ENCODE measurements around the gene ASRGL1. TPM values are rescaled to one million over a fixed set of nuclear protein-coding genes. Genes with fewer than 3 reads are reported as not detected.

Gene ASRGL1
- total RNA-seq, 4 donors from 2014 or later, result 10.1 to 16.3 (median 13.5) TPM

GRCh38 chr11:62404901-62405300 lies 67.7 kb downstream of the ASRGL1 start:
- Histone ChIP-seq H3K9me3 (no peaks in the 10 kb centered on the region), H3K4me1 (peaks cover 2 to 38% (median 28%) of the 10 kb centered on the region in 3 donors), H3K36me3 (no peaks in the 10 kb centered on the region), H3K27me3 (no peaks in the 10 kb centered on the region), H3K27ac (no peak overlapping the region), H3K4me3 (no peak overlapping the region)
- ATAC-seq, result no peak
- WGBS, 2 donors (ENCODE audit: low coverage in 1 of 2), result 83% methylated on average over 4 of the region's 5 CpGs; no CpG with 5 or more reads in 1 of the 2 donors
- TF ChIP-seq POLR2A (IDR thresholded peaks at IDR 0.05) (no peak), EP300 (IDR thresholded peaks at IDR 0.05) (no peak), CTCF (IDR thresholded peaks at IDR 0.05) (no peak), POLR2AphosphoS5 (IDR thresholded peaks at IDR 0.05) (no peak)

GRCh38 chr11:62406034-62406433 lies 68.8 kb downstream of the ASRGL1 start:
- TF ChIP-seq POLR2AphosphoS5 (IDR thresholded peaks at IDR 0.05), result no peak
- no peak for TF ChIP-seq POLR2A (IDR thresholded peaks at IDR 0.05)
- TF ChIP-seq EP300 (IDR thresholded peaks at IDR 0.05), result no peak
- no peak for TF ChIP-seq CTCF (IDR thresholded peaks at IDR 0.05)
- no peak overlapping the region for H3K4me3 ChIP-seq
- WGBS, 2 donors (ENCODE audit: low coverage in 1 of 2), result 49 to 50% methylated on average over 1 to 4 of the region's 4 CpGs
- no peak for ATAC-seq
- no peaks in the 10 kb centered on the region for H3K9me3 ChIP-seq
- no peaks in the 10 kb centered on the region for H3K36me3 ChIP-seq
- no peaks in the 10 kb centered on the region for H3K27me3 ChIP-seq
- H3K4me1 ChIP-seq, result peaks cover 0 to 27% (median 18%) of the 10 kb centered on the region in 3 donors
- no peak overlapping the region for H3K27ac ChIP-seq

GRCh38 chr11:62409831-62410230 lies 72.6 kb downstream of the ASRGL1 start:
- H3K36me3 ChIP-seq, result no peaks in the 10 kb centered on the region
- ATAC-seq, result no peak

GRCh38 chr11:62410972-62411371 lies 73.7 kb downstream of the ASRGL1 start:
- Histone ChIP-seq H3K9me3 (no peaks in the 10 kb centered on the region), H3K27ac (no peak overlapping the region), H3K4me3 (no peak overlapping the region), H3K36me3 (no peaks in the 10 kb centered on the region), H3K4me1 (peaks cover 0 to 7% (median 0%) of the 10 kb centered on the region in 3 donors), H3K27me3 (no peaks in the 10 kb centered on the region)
- no peak for TF ChIP-seq POLR2A (IDR thresholded peaks at IDR 0.05)
- no peak for TF ChIP-seq CTCF (IDR thresholded peaks at IDR 0.05)
- TF ChIP-seq POLR2AphosphoS5 (IDR thresholded peaks at IDR 0.05), result no peak
- TF ChIP-seq EP300 (IDR thresholded peaks at IDR 0.05), result no peak
- WGBS, 2 donors (ENCODE audit: low coverage in 1 of 2), result 71 to 92% methylated on average over 2 to 4 of the region's 8 CpGs
- ATAC-seq, result no peak

More at GRCh38 chr11:62409831-62410230, 72.6 kb downstream of the ASRGL1 start:
- WGBS, 2 donors (ENCODE audit: low coverage in 1 of 2), result 91 to 93% methylated on average over 7 to 8 of the region's 8 CpGs
- Histone ChIP-seq H3K4me1 (peaks cover 0 to 7% (median 0%) of the 10 kb centered on the region in 3 donors), H3K9me3 (no peaks in the 10 kb centered on the region), H3K4me3 (no peak overlapping the region), H3K27me3 (no peaks in the 10 kb centered on the region), H3K27ac (no peak overlapping the region)
- no peak for TF ChIP-seq POLR2A (IDR thresholded peaks at IDR 0.05)
- TF ChIP-seq CTCF (IDR thresholded peaks at IDR 0.05), result no peak
- no peak for TF ChIP-seq EP300 (IDR thresholded peaks at IDR 0.05)
- TF ChIP-seq POLR2AphosphoS5 (IDR thresholded peaks at IDR 0.05), result no peak

- ATAC-seq, result no peak
- H3K4me1 ChIP-seq, result peaks cover 0 to 7% (median 0%) of the 10 kb centered on the region in 3 donors
Measured at GRCh38 chr11:62411524-62411923, 74.3 kb downstream of the ASRGL1 start.

More at GRCh38 chr11:62411524-62411923, 74.3 kb downstream of the ASRGL1 start:
- Histone ChIP-seq H3K9me3 (no peaks in the 10 kb centered on the region), H3K4me3 (no peak overlapping the region), H3K27ac (no peak overlapping the region), H3K27me3 (no peaks in the 10 kb centered on the region), H3K36me3 (no peaks in the 10 kb centered on the region)
- WGBS, 2 donors (ENCODE audit: low coverage in 1 of 2), result 71 to 83% methylated on average over 1 to 2 of the region's 5 CpGs
- no peak for TF ChIP-seq EP300 (IDR thresholded peaks at IDR 0.05)

All from gastroesophageal sphincter (tissue), 4 donors.